Left hindlimb (tissue), 1 donor: ENCODE results near the gene PLOD3.
"Not testable (repeated sequence)": the region's sequence is repeated elsewhere in the genome, so short reads cannot be mapped to it uniquely, and the experiment has no call there.

ENCODE experiments used
- DNase-seq: peaks from one replicate; pipeline ENCODE4 v3.0.0-alpha.2; 2018

The PLOD3 gene

GRCh38 chr7:101211501-101211900, 5.9 kb downstream of the PLOD3 start:
- DNase-seq, result no peak

GRCh38 chr7:101210143-101210542, 7.2 kb downstream of the PLOD3 start:
- DNase-seq, result no peak

GRCh38 chr7:101208794-101209193, 8.6 kb downstream of the PLOD3 start:
- no peak for DNase-seq

- DNase-seq, result no peak
Observed at GRCh38 chr7:101207459-101207858, 9.9 kb downstream of the PLOD3 start.

GRCh38 chr7:101206665-101207042, 10.7 kb downstream of the PLOD3 start:
- DNase-seq, result no peak

GRCh38 chr7:101205901-101206664, 11.3 kb downstream of the PLOD3 start:
- DNase-seq, result no peak

- DNase-seq, result not testable (repeated sequence)
Observed at GRCh38 chr7:101203740-101204738, 13.3 kb downstream of the PLOD3 start.

GRCh38 chr7:101202603-101202918, 14.8 kb downstream of the PLOD3 start:
- no peak for DNase-seq

- no peak for DNase-seq
Observed at GRCh38 chr7:101201695-101202602, 15.4 kb downstream of the PLOD3 start.

GRCh38 chr7:101200862-101201599, 16.4 kb downstream of the PLOD3 start, which contains the start of gene MOGAT3:
TSS of gene MOGAT3 (minus strand) at chr7:101201036. CDS start at chr7:101200854, 182 bp downstream.
- no peak for DNase-seq

GRCh38 chr7:101200504-101200861, 16.9 kb downstream of the PLOD3 start:
- DNase-seq, result no peak

GRCh38 chr7:101199522-101199921, 17.9 kb downstream of the PLOD3 start:
- not testable (repeated sequence) for DNase-seq

- no peak for DNase-seq
Observed at GRCh38 chr7:101198476-101198875, 18.9 kb downstream of the PLOD3 start.

- DNase-seq, result no peak
Observed at GRCh38 chr7:101197991-101198390, 19.4 kb downstream of the PLOD3 start.

GRCh38 chr7:101195884-101196283, 21.5 kb downstream of the PLOD3 start:
- DNase-seq, result no peak

GRCh38 chr7:101189109-101189508, 28.3 kb downstream of the PLOD3 start:
- DNase-seq, result no peak

- no peak for DNase-seq
Observed at GRCh38 chr7:101186844-101187428, 30.4 kb downstream of the PLOD3 start.

- DNase-seq, result no peak
Observed at GRCh38 chr7:101186194-101186593, 31.2 kb downstream of the PLOD3 start.

GRCh38 chr7:101185258-101185839, 32.0 kb downstream of the PLOD3 start:
- no peak for DNase-seq

- no peak for DNase-seq
Observed at GRCh38 chr7:101180130-101180755, 37.1 kb downstream of the PLOD3 start, which contains the start of gene NAT16. TSS of gene NAT16 (minus strand) at chr7:101180293. CDS start at chr7:101174807, 5,486 bp downstream.

- DNase-seq, result no peak
Observed at GRCh38 chr7:101179713-101180112, 37.7 kb downstream of the PLOD3 start.
